H9 (cell line): ENCODE results near the gene NOL9. TPM values are rescaled to one million over a fixed set of nuclear protein-coding genes. Genes with fewer than 3 reads are reported as not detected.

Experiments used
- DNase-seq: peaks from one replicate; pipeline ENCODE4 v3.0.0-alpha.2; 2017
- H2AFZ ChIP-seq: one replicate; pipeline ENCODE4 v1.6.1; 2013; ENCODE audit warnings: mild to moderate bottlenecking, low read length, control low read depth, moderate library complexity
- H2AK5ac ChIP-seq: 2 replicates; pipeline ENCODE4 v1.6.1; 2013; ENCODE audit warnings: low read length, control low read depth, mixed read lengths; ENCODE audit not compliant: insufficient read length
- H2BK120ac ChIP-seq: one replicate; pipeline ENCODE4 v1.6.1; 2013; ENCODE audit warnings: low read depth, mild to moderate bottlenecking, low read length, control low read depth, inconsistent platforms; ENCODE audit not compliant: poor library complexity, severe bottlenecking
- H2BK12ac ChIP-seq: 2 replicates; pipeline ENCODE4 v1.6.1; 2013; ENCODE audit warnings: low read length, control low read depth, mixed read lengths, low read depth; ENCODE audit not compliant: insufficient read length
- H2BK15ac ChIP-seq: 2 replicates; pipeline ENCODE4 v1.6.1; 2013; ENCODE audit warnings: low read depth, low read length, control low read depth
- H2BK20ac ChIP-seq: one replicate; pipeline ENCODE4 v1.6.1; 2013; ENCODE audit warnings: low read depth, mild to moderate bottlenecking, low read length, control low read depth, inconsistent platforms; ENCODE audit not compliant: poor library complexity, severe bottlenecking
- H2BK5ac ChIP-seq: 2 replicates; pipeline ENCODE4 v1.6.1; 2013; ENCODE audit warnings: low read length, control low read depth, mixed read lengths; ENCODE audit not compliant: insufficient read length
- H3K14ac ChIP-seq: 2 replicates; pipeline ENCODE4 v1.6.1; 2013; ENCODE audit warnings: low read length, control low read depth; ENCODE audit not compliant: insufficient read depth
- H3K18ac ChIP-seq: 2 replicates; pipeline ENCODE4 v1.6.1; 2013; ENCODE audit warnings: low read depth, mild to moderate bottlenecking, mixed read lengths, low read length, control low read depth; ENCODE audit not compliant: insufficient read length
- H3K23ac ChIP-seq: 2 replicates; pipeline ENCODE4 v1.6.1; 2013; ENCODE audit warnings: low read length, control low read depth, mixed read lengths, low read depth; ENCODE audit not compliant: insufficient read length
- H3K23me2 ChIP-seq: 2 replicates; pipeline ENCODE4 v1.6.1; 2013; ENCODE audit warnings: low read depth, mild to moderate bottlenecking, mixed read lengths, low read length, control low read depth; ENCODE audit not compliant: insufficient read length, poor library complexity, severe bottlenecking
- H3K27ac ChIP-seq: 2 replicates; pipeline ENCODE4 v1.5.1; 2013; ENCODE audit warnings: low read length, control low read depth, mixed read lengths, low read depth; ENCODE audit not compliant: insufficient read length
- H3K27me3 ChIP-seq: 2 replicates; pipeline ENCODE4 v1.6.1; 2013; ENCODE audit warnings: low read length, control low read depth, inconsistent platforms; ENCODE audit not compliant: insufficient read depth
- H3K4ac ChIP-seq: 2 replicates; pipeline ENCODE4 v1.6.1; 2013; ENCODE audit warnings: low read depth, mild to moderate bottlenecking, control low read depth, inconsistent platforms, low read length, moderate library complexity
- H3K4me1 ChIP-seq: 2 replicates; pipeline ENCODE4 v1.6.1; 2013; ENCODE audit warnings: low read length, control low read depth, inconsistent platforms; ENCODE audit not compliant: insufficient read depth
- H3K4me2 ChIP-seq: 2 replicates; pipeline ENCODE4 v1.6.1; 2013; ENCODE audit warnings: low read length, control low read depth, mixed read lengths; ENCODE audit not compliant: insufficient read length, insufficient read depth
- H3K56ac ChIP-seq: 2 replicates; pipeline ENCODE4 v1.6.1; 2013; ENCODE audit warnings: low read depth, mild to moderate bottlenecking, mixed read lengths, low read length, control low read depth; ENCODE audit not compliant: insufficient read length
- H3K79me1 ChIP-seq: 2 replicates; pipeline ENCODE4 v1.6.1; 2013; ENCODE audit warnings: low read depth, mild to moderate bottlenecking, moderate library complexity, low read length, control low read depth, inconsistent platforms; ENCODE audit not compliant: insufficient read depth, poor library complexity, severe bottlenecking
- H3K79me2 ChIP-seq: 2 replicates; pipeline ENCODE4 v1.6.1; 2013; ENCODE audit warnings: low read length, control low read depth, inconsistent platforms; ENCODE audit not compliant: insufficient read depth
- H3K9ac ChIP-seq: 2 replicates; pipeline ENCODE4 v1.6.1; 2013; ENCODE audit warnings: low read length, control low read depth, mixed read lengths; ENCODE audit not compliant: insufficient read length; ENCODE audit errors: extremely low read depth
- H3K9me3 ChIP-seq: one replicate; pipeline ENCODE4 v1.6.1; 2013; ENCODE audit warnings: low read depth, low read length, inconsistent platforms; ENCODE audit not compliant: control insufficient read depth
- H3T11ph ChIP-seq: one replicate; pipeline ENCODE4 v1.6.1; 2013; ENCODE audit warnings: mild to moderate bottlenecking, low read length, control low read depth, inconsistent platforms
- H4K20me1 ChIP-seq: one replicate; pipeline ENCODE4 v1.6.1; 2013; ENCODE audit not compliant: control insufficient read depth, insufficient read length, insufficient read depth
- H4K5ac ChIP-seq: 2 replicates; pipeline ENCODE4 v1.6.1; 2013; ENCODE audit warnings: low read depth, mild to moderate bottlenecking, mixed read lengths, low read length, control low read depth; ENCODE audit not compliant: insufficient read length
- H4K8ac ChIP-seq: replicated peaks from 2 replicates; pipeline ENCODE4 v1.6.1; 2013; ENCODE audit warnings: low read length, control low read depth, mixed read lengths, low read depth; ENCODE audit not compliant: insufficient read length
- H4K91ac ChIP-seq: 2 replicates; pipeline ENCODE4 v1.6.1; 2013; ENCODE audit warnings: low read depth, mild to moderate bottlenecking, moderate library complexity, mixed read lengths, low read length, control low read depth; ENCODE audit not compliant: insufficient read length
- H3K27ac Mint-ChIP-seq, 3 experiments: 2 replicates in 2 of 3; 3 replicates in 1 of 3; pipeline ENCODE4 v1.8.0; 2020 to 2021; ENCODE audit warnings: mixed read lengths in 3 of 3, mild to moderate bottlenecking in 1 of 3, moderate library complexity in 1 of 3
- H3K27me3 Mint-ChIP-seq: 2 replicates; pipeline ENCODE4 v1.8.0; 2021; ENCODE audit warnings: low read depth, mild to moderate bottlenecking, moderate library complexity, mixed read lengths
- H3K36me3 Mint-ChIP-seq, 3 experiments: 2 replicates in 2 of 3; 3 replicates in 1 of 3; pipeline ENCODE4 v1.8.0; 2020 to 2021; ENCODE audit warnings: low read depth in 3 of 3, mixed read lengths in 3 of 3; ENCODE audit not compliant: insufficient read depth in 1 of 3
- H3K4me1 Mint-ChIP-seq, 2 experiments: 2 replicates each; pipeline ENCODE4 v1.8.0; 2020; ENCODE audit warnings: mixed read lengths in 2 of 2
- H3K4me3 Mint-ChIP-seq, 2 experiments: 2 replicates in 1 of 2; 3 replicates in 1 of 2; pipeline ENCODE4 v1.8.0; 2020 to 2021; ENCODE audit warnings: mild to moderate bottlenecking in 2 of 2, mixed read lengths in 2 of 2, moderate library complexity in 1 of 2
- H3K9me3 Mint-ChIP-seq, 2 experiments: 2 replicates in 1 of 2; 3 replicates in 1 of 2; pipeline ENCODE4 v1.8.0; 2020; ENCODE audit warnings: mild to moderate bottlenecking in 2 of 2, mixed read lengths in 2 of 2, moderate library complexity in 1 of 2
- CTCF ChIP-seq: fragments of 200-600 bp; sonication (generic); conservative IDR thresholded peaks from 3 replicates; pipeline ENCODE4 v1.8.0; 2021; ENCODE audit warnings: antibody characterized with exemption, mild to moderate bottlenecking
- WGBS: extraction: QIAGEN DNeasy Blood & Tissue Kit; methylation state at CpG from one replicate; pipeline ENCODE4 v1.1.7; 2013; ENCODE audit warnings: missing lambda C conversion rate, low lambda C conversion rate, mixed read lengths; ENCODE audit not compliant: insufficient read length; ENCODE audit errors: extremely low coverage; 5-methylcytosine and 5-hydroxymethylcytosine counted together
- total RNA-seq: library from RNA; stranded (reverse); gene quantifications from 2 replicates; pipeline ENCODE4 v1.2.1, GENCODE V29; 2021

NOL9 gene
- total RNA-seq, 1 experiment from 2014 or later: 50.4 TPM

DNA sequence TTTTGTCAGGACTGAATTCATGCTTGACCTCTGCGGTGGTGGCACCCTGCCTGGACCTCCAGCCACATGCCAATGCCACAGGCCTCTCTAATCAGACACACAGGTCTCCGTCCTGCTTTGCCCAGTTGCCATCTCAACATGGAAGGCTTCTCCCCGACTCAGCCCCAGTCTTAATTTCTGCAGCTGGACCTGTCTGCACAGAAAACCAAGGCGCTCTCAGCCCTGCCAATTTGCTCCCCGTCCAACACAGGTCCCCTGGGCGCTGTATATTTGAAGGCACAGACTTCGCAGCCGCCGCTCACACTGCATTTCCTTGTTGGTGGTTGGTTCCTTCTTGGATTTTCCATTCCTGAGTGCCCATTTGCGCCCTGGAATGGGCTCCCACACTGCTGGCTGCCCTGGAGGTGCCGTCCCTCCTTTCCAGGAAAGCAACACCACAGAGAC is 34.8 kb downstream of the NOL9 start:
- peak overlapping the region; percentile 70 to 88 (median 80); a peak in 4 of 7 replicates for H3K27ac Mint-ChIP-seq
- no peaks in the 10 kb centered on the region for H3K79me2 ChIP-seq
- H3K9me3 Mint-ChIP-seq: no peaks in the 10 kb centered on the region
- H3K4me1 Mint-ChIP-seq: peaks cover 27 to 28% of the 10 kb centered on the region in 2 experiments
- 0 out of 2 replicates have a peak overlapping the region, but pooled peaks have one; percentile 20 for H3K14ac ChIP-seq
- H3K9ac ChIP-seq: no peak overlapping the region
- TF ChIP-seq CTCF: no peak
- no peaks in the 10 kb centered on the region for H3K4me1 ChIP-seq
- H2AFZ ChIP-seq: no peak overlapping the region
- no peak overlapping the region for H3K56ac ChIP-seq
- peaks cover 0 to 6% (median 4%) of the 10 kb centered on the region in 3 experiments; a peak in 3 of 7 replicates for H3K36me3 Mint-ChIP-seq
- no peak overlapping the region for H2BK120ac ChIP-seq
- no CpG with 5 or more reads among the region's 11 CpGs for WGBS
- no peaks in the 10 kb centered on the region for H3K79me1 ChIP-seq
- no peak for DNase-seq
- no peaks in the 10 kb centered on the region for H3K27me3 ChIP-seq
- no peak overlapping the region for H2BK20ac ChIP-seq
- H3K27me3 Mint-ChIP-seq: no peaks in the 10 kb centered on the region
- H2AK5ac ChIP-seq: no peak overlapping the region
- H2BK15ac ChIP-seq: no peak overlapping the region
- no peak overlapping the region for H3K4ac ChIP-seq
- no peaks in the 10 kb centered on the region for H3K9me3 ChIP-seq
- H3K27ac ChIP-seq: no peak overlapping the region
- H4K91ac ChIP-seq: no peak overlapping the region
- H2BK5ac ChIP-seq: no peak overlapping the region
- H4K5ac ChIP-seq: no peak overlapping the region
- no peaks in the 10 kb centered on the region for H4K20me1 ChIP-seq
- no peak overlapping the region for H3T11ph ChIP-seq
- H4K8ac ChIP-seq: no peak overlapping the region
- H3K23me2 ChIP-seq: no peaks in the 10 kb centered on the region
- no peak overlapping the region; a peak in 1 of 5 replicates for H3K4me3 Mint-ChIP-seq
- no peak overlapping the region for H3K4me2 ChIP-seq
- no peak overlapping the region for H2BK12ac ChIP-seq
- H3K23ac ChIP-seq: no peak overlapping the region
- no peak overlapping the region for H3K18ac ChIP-seq
